Measurements from ENCODE around the gene DOCK8.

DOCK8 gene

GRCh38 chr9:268616-269015, 54.0 kb downstream of the DOCK8 start:
- no peak for DNase-seq (ENCODE audit: low read depth)

- no peak for DNase-seq (ENCODE audit: low read depth)
Observed at GRCh38 chr9:269081-269711, 54.5 kb downstream of the DOCK8 start.

GRCh38 chr9:270657-271237, 56.1 kb downstream of the DOCK8 start:
- no peak for DNase-seq (ENCODE audit: low read depth)

- peak; percentile 51 for DNase-seq (ENCODE audit: low read depth)
Observed at GRCh38 chr9:272251-273213, 57.9 kb downstream of the DOCK8 start.

- DNase-seq (ENCODE audit: low read depth) = no peak
Observed at GRCh38 chr9:274406-274805, 59.7 kb downstream of the DOCK8 start.

- DNase-seq (ENCODE audit: low read depth) = no peak
Observed at GRCh38 chr9:277601-278295, 63.1 kb downstream of the DOCK8 start.

- no peak for DNase-seq (ENCODE audit: low read depth)
Observed at GRCh38 chr9:278651-279050, 64.0 kb downstream of the DOCK8 start.

GRCh38 chr9:279674-280073, 65.0 kb downstream of the DOCK8 start:
- no peak for DNase-seq (ENCODE audit: low read depth)

- DNase-seq (ENCODE audit: low read depth) = no peak
Observed at GRCh38 chr9:281741-282645, 67.3 kb downstream of the DOCK8 start.

GRCh38 chr9:286071-286740, 71.5 kb downstream of the DOCK8 start:
- no peak for DNase-seq (ENCODE audit: low read depth)

GRCh38 chr9:289121-289520, 74.5 kb downstream of the DOCK8 start:
- no peak for DNase-seq (ENCODE audit: low read depth)

- no peak for DNase-seq (ENCODE audit: low read depth)
Observed at GRCh38 chr9:292915-293314, 78.2 kb downstream of the DOCK8 start.

- no peak for DNase-seq (ENCODE audit: low read depth)
Observed at GRCh38 chr9:295576-295975, 80.9 kb downstream of the DOCK8 start.

- DNase-seq (ENCODE audit: low read depth) = no peak
Observed at GRCh38 chr9:296411-296810, 81.7 kb downstream of the DOCK8 start.

- DNase-seq (ENCODE audit: low read depth) = no peak
Observed at GRCh38 chr9:297104-297972, 82.7 kb downstream of the DOCK8 start.

GRCh38 chr9:303502-303901, 88.8 kb downstream of the DOCK8 start:
- no peak for DNase-seq (ENCODE audit: low read depth)

GRCh38 chr9:304106-304505, 89.4 kb downstream of the DOCK8 start:
- DNase-seq (ENCODE audit: low read depth) = no peak

- DNase-seq (ENCODE audit: low read depth) = no peak
Observed at GRCh38 chr9:304519-305185, 90.0 kb downstream of the DOCK8 start.

- peak; percentile 11 for DNase-seq (ENCODE audit: low read depth)
Observed at GRCh38 chr9:306907-307306, 92.2 kb downstream of the DOCK8 start.

All from activated T-helper 9 cell treated with anti-CD3 and anti-CD28 coated beads, Interleukin-2, amount 50 U/mL, for 16 hours (primary cell).